HL-60/S4 treated with retinoic acid at 250 ng/mL for 4 days and 3 days (cell line): ENCODE results near the gene AFMID.
"Not testable (repeated sequence)": the region's sequence is repeated elsewhere in the genome, so short reads cannot be mapped to it uniquely, and the experiment has no call there.

Source experiments
- in situ Hi-C: fragments of 300-500 bp; cut with MboI; formaldehyde crosslinking; loops from 2 replicates; pipeline ENCODE4 v1.7.0; 2022; ENCODE audit warnings: low sequenced_read_pairs

Gene AFMID

DNA sequence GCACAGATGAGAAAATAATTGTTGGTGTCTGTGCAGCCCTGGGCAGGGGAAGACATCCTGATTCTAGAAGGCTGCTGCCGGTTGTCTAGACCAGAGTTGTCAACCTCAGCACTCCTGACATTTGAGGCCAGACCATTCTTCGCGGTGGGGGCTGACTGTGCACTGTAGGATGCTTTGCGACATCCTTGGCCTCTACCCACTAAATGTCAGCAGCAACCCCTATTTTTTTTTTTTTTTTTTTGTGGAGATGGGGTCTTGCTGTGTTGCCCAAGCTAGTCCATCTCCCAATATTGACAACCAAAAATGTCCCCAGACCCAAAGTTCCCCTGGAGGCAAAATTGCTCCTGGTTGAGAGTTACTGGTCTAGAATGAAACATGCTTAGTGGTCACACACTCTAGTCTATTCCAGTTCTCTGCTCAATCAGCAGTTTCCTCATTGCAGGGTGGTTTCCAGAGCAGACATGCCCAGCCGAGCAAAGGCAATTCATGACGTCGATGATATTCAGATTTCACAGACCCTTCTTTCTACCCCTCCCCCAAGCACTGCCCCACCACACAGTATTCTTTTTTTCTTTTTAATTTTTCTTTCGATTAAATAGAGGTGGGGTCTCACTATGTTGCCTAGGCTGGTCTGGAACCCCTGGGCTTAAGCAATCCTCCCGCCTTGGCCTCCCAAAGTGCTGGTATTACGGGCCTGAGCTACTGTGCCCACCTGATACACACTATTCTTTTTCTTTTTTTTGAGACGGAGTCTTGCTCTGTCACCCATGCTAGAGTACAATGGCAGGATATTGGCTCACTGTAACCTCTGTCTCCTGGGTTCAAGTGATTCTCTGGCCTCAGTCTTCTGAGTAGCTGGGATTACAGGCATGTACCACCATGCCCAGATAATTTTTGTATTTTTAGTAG lies 32.0 kb upstream of the AFMID start:
- in situ Hi-C loops = no loop called here

DNA sequence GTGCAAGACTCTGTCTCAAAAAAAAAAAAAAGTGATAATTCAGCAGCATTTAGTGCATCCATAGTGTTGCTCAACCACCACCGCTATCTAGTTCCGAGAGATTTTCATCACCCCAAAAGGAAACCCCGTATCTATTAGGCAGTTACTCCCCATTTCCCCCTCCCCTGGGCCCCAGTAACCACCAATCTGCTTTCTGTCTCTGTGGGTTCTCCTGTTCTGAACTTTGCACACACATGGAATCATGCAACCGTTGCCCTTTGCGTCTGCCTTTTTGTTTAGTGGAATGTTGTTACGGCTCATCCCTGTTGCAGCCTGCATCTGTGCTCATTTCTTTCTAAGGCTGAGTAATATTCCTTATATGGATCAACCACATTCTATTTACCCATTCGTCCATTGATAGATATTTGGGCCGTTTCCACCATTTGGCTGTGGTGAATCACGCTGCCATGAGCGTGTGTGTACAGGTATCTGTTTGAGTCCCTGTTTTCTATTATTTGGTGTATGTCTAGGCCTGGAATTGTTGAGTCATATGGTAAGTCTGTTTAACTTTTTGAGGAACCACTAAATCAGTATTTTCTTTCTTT lies 27.5 kb upstream of the AFMID start:
- in situ Hi-C loops = no loop called here

DNA sequence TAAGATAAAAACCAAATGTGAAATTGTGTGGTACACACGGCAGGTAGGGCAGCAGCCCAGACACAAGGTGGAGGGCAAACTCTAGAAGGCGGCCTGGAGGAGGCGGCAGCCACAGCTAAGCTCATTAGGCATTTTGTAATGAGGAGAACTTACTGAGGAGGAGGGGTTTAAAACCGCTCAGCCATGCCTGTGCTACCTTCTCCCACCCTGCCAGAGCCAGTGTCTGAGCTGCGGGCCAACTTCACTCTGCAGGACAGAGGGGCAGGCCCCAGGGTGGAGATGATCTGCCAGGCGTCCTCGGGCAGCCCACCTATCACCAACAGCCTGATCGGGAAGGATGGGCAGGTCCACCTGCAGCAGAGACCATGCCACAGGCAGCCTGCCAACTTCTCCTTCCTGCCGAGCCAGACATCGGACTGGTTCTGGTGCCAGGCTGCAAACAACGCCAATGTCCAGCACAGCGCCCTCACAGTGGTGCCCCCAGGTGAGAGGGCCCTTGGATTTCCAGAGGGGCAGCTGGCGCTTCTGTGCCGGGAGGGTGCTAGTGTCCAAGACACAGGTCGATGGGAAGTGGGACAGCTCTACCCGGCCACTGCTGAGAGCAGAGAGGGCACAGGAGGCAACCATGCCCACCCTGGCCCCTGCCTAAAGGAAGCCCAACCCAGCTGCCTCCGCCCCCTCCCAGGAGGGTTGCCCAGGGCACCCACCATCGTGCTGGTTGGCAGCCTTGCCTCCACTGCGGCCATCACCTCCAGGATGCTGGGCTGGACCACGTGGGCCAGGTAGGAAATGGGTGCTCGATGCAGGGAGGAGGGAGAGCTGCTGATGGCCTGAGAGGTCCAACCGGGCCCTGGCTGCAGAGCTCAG lies 23.0 kb upstream of the AFMID start:
- in situ Hi-C loops = no loop called here

DNA sequence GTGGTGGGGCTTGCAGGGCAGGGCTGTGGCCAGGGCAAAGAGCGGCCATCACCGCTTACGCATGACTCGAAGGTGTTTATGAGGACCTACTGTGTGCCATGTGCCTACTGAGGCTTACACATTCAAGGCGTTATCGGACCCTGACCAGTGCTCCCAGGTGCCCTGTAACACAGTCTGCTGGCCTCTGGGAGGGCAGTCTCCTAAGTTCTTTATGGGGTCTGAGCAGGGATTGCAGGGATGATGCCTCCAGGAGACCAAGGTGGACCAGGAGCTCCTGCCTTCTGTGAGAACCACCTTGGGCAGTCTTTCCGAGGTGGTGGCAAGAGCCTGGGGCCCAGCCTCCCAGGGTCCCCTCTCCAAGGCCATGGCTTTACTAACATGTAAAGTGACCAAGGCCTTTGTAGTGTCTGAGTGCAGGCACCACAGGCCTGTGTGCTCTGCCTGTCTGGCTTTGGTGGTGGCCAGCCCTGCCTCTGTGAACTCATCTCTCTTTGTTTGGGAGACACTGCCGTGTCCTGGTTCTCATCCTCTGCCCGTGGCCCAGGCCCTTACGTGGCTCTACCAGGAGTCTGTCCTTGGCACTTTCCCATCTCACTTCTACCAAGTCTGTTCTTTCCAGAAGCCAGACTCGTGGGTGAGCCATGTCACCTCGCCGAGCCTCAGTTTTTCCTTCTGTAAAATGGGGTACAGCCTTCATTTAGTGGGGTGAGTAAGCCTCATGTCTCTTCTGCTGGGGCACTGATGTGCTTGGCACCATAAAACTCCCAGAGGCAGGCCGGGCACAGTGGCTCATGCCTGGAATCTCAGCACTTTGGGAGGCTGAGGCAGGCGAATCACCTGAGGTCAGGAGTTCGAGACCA lies 22.2 kb upstream of the AFMID start:
- in situ Hi-C loops = no loop called here

DNA sequence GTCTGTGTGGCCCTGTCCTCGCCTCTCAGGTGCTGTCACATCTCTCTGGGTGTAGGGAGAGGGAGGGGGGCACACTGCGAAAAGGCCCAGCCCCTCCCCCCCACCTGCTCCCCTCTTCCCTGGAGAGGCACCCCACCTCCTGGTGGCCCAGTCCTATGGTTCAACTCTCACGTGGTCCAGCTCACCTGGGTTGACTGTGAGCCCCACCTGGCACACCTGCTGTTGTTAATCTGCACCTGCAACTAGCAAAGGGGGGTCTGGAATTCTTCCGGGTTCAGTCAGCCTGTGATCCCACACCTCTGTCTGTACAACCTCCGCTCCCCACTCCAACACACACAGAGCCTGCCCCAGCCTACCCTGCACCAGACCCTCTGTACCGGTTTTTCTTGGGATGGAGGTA lies 20.7 kb upstream of the AFMID start:
- in situ Hi-C loops = no loop called here

DNA sequence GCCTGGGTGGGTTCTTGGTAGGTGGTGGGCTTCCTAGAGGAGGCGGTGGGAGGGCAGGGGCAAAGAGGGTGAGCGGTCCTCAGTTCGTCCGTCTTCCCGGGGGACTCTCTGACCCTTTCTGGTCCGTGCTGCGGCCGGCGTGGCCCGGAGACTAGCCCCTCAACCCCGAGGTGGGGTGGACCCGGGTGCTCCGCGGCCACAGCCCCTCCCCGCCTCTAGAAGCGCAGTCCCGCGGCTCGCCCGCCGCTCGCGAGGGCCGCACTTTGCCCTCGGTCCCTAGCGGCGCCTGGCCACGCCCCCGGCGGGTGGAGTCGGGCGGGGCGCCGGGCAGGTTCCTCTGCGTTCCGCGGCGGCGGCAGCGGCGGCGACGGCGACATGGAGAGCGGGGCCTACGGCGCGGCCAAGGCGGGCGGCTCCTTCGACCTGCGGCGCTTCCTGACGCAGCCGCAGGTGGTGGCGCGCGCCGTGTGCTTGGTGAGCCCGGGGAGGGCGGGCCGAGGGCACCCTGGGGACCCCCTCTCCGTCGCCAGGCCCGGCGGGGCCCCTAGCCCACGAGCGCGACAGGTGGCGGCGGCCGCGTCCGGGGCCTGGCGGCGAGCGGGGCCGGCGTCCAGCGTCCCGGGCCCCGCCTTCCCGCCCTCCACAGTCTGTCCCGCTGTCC lies 18.8 kb upstream of the AFMID start, which contains the start of gene SYNGR2:
Gene SYNGR2 (plus strand): TSS at position 340 of the 661 bp plus-strand sequence. CDS start 36 bp downstream, at position 376.
- in situ Hi-C loops = no loop called here

DNA sequence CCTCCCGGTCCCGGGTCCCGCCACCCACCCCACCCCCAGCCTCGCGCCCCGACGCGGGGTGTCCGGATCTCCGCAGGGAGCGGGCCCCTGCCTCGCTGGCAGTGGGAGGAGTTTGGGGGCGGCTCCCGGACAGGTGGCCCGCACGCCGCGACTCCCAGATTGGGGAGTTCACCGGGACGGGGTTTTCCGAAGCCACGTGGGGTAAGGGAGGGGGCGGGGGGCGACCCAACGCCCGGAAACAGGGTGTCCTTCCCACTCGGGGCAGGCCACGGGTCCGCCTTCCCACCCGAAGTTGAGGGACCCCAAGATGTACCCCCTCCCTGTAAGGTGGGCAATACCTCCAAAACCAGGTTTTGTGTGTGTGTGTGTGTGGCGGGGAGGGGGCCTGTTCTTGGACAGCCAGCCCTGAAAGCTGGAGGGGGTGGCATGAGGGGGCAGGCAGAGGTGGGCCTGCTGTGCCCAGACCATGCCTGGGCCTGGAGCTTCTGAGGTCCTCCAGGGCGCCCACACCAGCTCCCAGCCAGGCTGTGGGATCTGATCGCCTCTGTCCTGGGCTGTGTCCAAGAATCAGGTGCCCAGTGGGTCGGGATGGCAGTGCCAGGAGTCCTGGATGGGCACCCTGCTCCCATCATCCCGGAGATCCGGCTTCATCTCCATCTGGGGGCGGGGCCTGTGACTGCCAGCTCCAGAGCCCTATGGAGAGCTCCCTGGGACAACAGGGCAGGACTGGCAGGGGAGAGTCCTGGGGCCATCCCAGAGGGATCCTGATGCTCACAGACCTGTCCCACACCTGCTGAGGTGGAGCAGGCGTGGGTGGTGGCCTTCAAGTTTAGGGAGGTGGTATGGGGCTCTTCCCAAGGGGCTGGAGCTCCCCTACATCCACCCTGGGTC lies 18.0 kb upstream of the AFMID start:
- in situ Hi-C loops = no loop called here

DNA sequence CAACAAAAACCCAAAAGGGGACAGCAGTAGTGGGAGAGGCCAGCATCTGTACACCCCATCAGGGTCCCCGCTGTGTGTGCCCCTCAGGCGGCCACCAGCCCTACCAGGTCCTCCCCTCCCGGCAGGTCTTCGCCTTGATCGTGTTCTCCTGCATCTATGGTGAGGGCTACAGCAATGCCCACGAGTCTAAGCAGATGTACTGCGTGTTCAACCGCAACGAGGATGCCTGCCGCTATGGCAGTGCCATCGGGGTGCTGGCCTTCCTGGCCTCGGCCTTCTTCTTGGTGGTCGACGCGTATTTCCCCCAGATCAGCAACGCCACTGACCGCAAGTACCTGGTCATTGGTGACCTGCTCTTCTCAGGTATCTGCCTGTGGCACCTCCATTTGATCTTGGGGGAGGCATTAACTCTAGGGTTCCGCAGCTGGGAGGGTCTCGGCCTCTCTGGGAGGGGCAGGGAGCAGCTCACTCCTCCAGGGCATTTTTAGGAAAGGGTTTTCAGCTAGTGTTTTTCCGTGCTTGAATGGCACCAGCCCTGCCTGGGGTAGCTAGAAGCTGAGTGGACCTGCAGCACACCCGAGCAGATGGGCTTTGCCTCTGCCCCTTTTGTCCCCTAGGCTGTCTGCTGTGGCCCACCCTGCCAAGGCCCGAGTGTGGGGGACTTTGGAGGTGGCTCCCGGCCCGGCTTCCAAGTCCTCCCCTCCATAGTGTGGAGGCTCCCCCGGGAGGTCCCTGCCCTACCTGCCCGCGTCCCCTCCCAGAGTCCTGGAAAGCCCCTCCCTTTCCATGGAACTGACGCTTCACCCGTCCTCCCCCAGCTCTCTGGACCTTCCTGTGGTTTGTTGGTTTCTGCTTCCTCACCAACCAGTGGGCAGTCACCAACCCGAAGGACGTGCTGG lies 16.2 kb upstream of the AFMID start:
- in situ Hi-C loops = no loop called here

DNA sequence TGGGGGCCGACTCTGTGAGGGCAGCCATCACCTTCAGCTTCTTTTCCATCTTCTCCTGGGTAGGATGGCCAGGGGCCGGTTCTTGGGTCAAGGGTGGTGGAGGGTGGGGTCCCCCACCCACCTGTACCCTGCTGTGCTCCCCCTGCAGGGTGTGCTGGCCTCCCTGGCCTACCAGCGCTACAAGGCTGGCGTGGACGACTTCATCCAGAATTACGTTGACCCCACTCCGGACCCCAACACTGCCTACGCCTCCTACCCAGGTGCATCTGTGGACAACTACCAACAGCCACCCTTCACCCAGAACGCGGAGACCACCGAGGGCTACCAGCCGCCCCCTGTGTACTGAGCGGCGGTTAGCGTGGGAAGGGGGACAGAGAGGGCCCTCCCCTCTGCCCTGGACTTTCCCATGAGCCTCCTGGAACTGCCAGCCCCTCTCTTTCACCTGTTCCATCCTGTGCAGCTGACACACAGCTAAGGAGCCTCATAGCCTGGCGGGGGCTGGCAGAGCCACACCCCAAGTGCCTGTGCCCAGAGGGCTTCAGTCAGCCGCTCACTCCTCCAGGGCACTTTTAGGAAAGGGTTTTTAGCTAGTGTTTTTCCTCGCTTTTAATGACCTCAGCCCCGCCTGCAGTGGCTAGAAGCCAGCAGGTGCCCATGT lies 15.4 kb upstream of the AFMID start:
- in situ Hi-C loops = not testable (repeated sequence)

DNA sequence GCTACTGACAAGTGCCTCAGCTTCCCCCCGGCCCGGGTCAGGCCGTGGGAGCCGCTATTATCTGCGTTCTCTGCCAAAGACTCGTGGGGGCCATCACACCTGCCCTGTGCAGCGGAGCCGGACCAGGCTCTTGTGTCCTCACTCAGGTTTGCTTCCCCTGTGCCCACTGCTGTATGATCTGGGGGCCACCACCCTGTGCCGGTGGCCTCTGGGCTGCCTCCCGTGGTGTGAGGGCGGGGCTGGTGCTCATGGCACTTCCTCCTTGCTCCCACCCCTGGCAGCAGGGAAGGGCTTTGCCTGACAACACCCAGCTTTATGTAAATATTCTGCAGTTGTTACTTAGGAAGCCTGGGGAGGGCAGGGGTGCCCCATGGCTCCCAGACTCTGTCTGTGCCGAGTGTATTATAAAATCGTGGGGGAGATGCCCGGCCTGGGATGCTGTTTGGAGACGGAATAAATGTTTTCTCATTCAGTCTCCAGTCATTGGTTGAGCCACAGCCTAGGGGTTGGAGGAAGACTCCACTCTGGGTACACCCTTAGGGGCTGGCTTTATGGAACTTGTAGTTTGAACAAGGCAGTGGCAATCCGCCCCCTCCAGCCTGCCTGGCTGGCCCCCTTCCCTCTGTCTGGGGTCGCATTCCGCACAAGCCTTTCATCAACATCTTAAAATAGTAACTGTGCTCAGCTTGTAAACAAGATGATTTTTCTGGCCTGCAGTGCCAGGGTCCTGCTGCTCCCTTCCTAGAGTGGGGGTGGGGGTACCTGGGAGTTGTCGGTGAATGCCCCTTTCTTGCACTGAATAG lies 14.7 kb upstream of the AFMID start:
- in situ Hi-C loops = no loop called here

DNA sequence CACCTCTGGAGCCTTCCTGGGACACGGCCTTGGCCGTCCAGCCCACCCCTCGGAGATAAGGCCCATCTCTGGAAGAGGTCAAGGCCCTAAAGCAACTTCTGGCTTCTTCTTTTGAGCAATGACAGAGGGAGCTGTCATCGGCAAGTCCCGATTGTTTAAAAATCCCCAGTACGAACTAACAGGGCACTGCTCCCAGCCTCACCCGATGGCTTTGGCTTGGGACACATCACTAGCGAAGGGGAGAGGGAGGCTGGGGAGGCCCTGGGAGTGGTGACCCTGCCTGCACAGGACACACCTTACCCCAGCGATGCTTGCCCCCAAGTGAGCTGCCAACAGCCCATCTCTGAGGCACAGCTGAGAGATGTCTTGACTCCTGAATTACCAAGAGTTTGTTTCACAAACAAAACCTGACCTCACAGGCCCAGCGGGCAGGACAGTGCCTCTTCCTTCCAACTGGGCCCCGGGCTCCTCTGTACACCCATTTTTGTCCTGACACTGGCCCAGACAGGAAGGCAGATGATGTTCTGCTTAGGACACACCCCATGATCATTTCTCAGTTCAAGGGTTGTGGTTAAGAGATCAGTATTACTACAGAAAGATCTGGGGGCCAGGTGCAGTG lies 14.0 kb upstream of the AFMID start:
- in situ Hi-C loops = no loop called here

DNA sequence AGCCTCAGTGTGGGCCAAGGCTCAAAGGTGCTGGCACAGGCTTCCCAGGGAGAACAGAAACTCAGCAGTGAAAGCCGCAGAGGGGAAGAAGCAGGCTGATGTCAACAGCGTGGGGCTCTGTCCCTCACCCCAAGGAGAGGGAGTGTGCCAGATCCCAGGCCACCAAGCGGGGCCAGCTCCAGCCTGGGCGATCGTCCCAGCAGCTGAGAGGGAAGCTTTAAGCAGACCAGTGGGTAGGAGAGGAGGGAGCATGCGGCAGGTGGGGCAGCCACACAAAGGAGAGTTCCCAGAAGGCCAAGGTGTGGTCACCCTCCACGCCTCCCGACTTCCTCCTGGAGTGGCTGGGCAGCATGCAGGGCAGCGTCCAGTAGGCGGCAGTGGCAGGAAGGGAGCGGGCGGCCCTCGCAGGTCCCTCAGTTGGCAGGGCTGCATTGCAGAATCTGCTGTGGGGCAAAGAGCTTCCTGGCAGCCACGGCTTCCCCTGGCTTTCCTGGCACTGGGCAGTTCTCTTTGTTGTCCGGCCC lies 12.8 kb upstream of the AFMID start:
- in situ Hi-C loops = no loop called here

DNA sequence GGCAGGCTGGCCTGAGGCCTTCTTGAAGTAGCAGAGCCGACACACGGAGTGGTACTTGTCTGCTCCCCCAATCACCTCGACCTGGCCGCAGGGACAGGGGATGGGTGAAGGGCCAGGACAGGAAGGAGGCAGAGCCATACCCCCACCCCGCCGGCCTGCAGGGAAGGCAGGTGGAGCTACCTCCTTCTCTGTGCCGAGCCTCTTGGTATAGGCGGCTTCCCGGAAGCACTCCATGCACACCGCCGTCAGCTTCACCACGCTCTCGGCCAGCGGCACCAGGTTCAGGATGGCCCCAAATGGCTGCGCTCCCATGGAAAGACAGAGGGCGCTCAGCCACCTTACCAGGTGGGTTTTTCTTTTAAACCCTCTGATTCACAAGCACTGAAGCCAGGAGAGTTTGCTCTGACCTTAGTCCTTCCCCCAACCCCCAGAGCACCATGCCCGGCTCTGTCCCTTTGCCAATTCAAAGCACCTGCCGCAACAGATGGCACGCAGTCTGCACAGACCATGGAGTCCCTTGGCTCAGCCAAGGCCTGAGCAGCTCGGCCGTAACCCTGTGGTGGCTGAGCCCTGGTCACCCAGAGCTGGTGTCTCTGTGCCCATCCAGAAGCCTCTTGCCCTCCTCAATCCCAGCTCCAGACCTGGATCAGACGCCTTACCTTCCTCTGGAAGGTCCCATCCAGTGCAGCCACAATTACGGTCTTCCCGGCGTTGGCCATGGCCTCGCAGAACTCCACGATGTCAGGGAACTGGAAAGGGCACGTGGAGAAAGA lies 12.1 kb upstream of the AFMID start:
- in situ Hi-C loops = no loop called here

DNA sequence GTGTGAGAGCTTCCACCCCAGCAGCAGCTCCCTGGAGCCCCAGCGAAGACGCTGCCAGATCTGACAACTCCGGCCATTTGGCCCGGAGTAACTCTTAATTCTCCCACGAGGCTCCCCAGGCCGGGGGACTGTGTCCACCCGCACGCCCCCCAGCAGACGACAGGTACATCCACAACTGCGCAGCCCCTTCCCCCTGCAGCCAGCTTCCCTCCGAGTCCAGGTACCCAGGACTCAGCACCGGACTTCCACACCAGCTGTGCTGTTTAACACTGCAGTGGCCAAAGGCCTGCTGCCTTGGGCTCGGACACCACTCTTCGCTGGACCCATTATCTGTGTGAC lies 11.6 kb upstream of the AFMID start:
- in situ Hi-C loops = no loop called here

DNA sequence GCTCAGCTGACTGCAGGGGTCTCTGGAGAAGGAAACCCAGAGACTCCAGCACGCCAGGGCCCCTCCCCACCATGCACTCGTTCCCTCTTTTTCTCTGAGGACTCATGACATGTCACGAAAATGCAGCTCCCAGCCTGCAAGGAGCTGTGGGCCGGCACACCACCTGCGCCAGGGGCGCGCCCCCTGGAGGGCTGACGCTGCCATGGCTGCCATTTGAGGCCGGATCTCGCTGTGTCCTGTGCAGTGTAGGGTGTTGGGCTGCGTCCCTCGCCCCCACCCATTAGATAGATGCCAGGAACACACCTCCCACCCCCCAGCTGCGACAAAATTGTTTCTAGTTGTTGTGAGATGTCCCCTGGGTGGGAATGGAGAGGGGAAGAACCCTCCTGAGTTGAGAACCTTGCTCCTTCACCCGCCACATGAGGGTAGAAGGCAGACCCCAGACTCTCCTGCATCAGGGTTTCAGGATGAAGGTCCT lies 10.6 kb upstream of the AFMID start:
- in situ Hi-C loops = no loop called here
